Pons (tissue), 1 donor: ENCODE data around the gene DPP6.
"Not testable (repeated sequence)": the region's sequence is repeated elsewhere in the genome, so short reads cannot be mapped to it uniquely, and the experiment has no call there.

Experiments
- DNase-seq: peaks from one replicate; pipeline ENCODE4 v3.0.0-alpha.2; 2016; ENCODE audit warnings: low spot score

The DPP6 gene

DNA sequence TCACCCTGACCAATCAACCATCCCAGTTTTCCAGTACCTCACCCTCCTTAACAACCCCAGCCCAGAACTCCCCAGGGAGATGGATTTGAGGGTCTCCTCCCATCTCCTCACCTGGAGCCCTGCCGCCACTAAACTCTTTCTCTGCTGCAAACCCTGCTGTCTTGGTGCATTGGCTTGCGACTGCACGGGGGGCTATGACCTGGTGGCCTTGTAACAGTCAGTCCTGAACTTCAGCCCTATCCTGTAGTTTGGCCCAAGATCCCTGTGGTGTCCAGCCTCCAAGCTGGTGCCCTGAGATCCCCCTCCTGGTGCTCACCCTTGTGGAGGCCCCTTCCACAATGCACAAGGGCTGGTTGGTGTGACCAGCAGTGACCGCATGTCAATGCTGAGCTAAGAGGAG lies 858.8 kb downstream of the DPP6 start:
- no peak for DNase-seq

DNA sequence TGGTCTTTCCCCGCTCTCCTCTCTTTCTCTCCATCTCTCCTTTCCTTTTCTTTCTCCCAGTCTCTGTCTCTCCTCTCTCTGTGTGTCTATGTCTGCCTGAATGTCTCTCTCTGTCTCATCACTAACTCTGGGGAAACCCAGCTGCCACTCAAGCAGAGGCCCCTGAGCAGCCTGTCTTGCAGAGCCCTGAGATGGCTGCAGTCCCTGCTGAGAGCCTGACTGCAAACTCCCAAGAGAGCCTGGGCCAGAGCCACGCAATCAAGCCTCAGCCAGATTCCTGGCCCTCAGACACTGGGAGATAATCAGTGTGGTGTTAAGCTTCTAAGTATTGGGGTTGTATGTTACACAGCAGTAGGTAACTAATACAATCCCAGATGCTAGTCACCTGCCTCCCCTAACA lies 859.2 kb downstream of the DPP6 start:
- no peak for DNase-seq

DNA sequence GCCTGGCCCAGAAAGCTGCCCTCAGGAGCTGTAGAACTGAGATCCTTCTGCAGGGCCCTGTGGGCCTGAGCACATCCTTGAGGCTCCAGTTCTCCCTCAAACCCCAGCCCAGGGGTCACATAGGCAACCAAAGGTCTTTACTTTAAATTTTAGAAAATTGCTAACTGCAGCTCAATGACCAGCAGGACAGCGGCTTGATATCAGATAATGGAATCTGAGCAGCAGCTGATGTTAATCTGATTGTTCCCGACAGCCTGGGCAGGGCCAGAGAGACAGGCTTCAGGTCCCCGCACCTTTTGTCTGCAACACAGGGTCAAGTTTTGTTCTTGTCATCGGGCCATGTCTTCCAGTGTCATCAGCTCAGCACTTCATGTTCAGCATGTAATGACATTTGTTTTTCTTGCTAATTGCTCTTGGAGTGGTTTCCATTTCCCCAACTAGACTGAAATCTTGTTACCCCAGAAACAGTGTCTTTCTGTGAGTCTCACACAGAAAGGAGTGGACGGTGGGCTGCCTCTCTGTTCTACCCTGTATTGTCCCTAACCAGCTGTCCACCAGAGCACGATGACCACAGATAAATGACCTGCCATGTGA lies 859.8 kb downstream of the DPP6 start:
- no peak for DNase-seq

DNA sequence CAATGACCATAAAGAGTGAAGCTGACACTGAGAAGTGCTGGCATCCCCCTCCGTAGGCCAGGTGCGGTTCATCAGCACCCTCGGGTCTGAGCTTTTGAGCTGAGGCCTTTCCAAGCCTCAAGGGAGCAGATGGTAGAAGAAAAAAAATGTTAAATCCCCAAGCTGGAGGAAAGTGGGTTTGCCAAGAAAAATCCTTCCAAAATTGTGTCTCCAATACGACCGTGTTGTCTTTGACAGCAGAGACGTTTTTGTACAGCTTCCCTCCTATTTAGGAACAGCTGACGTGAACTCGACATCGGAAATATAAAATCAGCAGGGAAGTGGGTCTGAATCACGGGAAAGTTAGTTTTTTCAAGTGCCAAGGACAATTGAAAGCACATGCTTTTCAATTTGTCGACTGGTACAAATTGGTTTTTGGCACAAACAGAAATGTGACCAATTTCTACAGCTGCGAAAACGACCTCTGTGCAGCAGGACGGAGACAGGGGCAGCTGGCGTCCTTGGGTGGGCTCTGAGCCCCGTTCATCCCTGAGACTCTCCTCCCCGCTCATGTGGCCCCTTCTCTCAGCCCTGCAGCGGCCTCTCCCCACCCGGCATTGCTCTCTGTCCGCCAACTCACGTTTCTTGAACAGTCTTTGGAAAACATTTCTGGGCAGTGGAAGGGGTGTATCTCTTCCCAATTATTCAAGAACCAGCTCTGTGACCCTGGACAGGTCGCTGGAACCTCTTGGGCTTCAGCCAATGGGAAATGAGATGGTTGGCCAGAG lies 860.9 kb downstream of the DPP6 start:
- DNase-seq, result peak; percentile 36

DNA sequence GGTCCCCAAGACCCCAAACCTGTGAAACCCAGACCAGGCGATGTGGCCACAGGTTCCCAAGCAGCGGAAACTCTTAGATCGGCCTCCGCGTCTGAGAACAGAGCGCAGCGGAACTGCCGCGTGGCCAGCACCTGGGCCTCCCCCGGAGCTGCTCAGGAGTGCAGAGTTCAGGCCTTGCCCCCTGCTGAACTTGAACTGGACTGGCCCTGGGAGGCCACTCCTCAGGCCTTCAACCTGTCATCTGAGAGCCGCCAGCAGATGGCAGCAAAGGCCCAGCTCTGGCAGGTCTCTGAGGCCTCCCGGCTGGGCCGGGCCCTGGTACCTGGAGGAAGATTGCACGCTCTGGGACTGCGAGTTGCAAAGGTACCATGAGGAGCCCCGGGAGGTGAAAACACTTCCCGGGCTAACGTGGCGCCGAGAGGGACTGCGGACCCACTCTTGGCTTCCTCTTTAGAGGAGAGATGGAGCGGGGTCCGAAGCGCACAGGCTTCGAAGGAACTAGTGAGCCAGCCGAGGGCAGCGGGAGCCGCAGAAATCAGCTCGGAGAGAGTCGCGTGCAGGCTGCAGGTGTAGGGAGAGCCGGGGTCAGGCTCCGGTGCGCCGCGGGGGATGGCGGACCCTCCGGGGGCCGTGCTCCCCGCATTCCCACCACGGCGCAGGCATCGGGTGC lies 861.6 kb downstream of the DPP6 start:
- peak; percentile 77 for DNase-seq

DNA sequence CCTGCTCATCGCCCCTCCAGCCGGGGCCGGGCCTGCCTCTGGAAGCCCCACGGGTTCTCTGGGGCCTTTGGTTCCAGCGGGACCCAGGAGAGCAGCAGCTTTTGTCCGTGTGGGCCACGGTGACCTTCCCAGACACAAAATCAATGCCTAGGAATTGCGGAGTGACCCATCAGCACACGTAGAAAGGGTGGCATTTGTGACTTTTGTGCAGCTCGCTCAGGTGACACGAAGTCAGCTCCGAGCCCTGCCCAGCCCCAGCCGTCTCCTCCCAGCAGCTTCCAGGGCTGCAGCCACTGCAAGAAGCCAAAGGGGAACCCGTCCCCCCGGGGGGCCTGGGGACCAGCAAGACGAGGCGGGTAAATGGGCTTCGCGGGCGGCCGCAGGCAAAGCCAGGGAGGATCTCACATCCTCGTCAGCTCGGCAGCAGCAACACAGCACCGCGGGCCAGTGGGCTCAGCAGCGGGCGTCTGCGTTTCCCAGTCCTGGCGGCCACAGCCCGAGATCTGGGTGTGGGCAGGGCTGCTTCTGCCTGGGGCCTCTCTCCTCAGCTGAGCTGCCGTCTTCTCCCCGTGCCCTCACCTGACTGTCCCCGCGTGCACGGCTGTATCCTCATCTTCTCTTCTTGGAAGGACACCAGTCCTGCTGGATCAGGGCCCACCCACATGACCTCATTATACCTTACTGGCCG lies 862.3 kb downstream of the DPP6 start:
- DNase-seq, result no peak

DNA sequence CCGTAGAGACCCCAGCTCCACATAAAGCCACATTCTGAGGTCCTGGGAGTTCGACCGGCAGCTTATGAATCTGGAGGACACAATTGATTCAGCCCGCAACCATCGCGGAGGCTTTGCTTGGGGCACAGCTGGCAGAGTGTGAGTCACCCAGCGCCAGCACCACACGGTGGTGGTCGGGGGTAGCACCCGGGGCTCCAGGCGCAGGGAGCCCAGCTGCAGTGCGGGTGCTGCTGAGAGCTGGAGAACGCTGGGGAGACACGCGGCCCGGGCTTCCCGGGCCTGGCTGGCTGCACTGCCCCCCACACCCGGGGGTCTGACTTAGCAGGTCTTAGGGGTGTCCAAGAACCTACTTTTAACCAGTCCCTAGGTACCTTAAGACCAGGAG lies 862.8 kb downstream of the DPP6 start:
- DNase-seq, result no peak

DNA sequence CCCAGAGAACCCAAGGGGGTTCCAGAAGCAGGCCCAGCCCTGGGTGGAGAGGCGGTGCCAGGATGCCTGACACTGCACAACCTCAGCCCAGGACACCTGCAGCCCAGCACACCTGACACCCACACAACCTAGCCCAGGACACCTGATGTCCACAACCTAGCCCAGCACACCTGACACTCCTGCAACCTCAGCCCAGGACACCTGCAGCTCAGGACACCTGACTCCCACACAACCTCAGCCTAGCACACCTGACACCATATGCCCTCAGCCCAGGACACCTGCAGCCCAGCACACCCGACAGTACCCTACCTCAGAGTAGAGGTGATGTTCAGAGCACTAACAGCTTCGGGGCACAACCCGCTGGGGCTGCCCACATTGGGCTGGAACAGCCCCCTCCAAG lies 863.4 kb downstream of the DPP6 start:
- DNase-seq, result no peak

DNA sequence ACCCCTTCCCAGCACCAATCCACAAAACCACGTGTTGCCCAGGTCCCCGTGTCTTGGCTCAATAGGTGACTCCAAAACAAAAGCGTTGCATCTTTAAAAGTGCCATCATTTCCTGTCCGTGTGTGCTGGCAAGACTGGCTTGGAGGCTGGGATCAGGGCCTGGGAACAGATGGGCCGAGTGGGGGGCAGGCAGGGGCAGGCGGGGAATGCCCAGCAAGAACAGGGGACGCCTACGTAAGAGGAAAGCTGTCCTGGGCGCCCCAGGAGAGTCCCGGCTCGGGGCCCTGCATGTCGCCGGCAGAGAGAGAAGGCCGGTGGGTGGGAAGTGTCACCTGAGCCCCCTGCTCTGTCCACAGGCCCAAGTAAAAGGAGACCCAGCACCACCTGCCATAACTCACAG lies 864.2 kb downstream of the DPP6 start:
- DNase-seq, result no peak

DNA sequence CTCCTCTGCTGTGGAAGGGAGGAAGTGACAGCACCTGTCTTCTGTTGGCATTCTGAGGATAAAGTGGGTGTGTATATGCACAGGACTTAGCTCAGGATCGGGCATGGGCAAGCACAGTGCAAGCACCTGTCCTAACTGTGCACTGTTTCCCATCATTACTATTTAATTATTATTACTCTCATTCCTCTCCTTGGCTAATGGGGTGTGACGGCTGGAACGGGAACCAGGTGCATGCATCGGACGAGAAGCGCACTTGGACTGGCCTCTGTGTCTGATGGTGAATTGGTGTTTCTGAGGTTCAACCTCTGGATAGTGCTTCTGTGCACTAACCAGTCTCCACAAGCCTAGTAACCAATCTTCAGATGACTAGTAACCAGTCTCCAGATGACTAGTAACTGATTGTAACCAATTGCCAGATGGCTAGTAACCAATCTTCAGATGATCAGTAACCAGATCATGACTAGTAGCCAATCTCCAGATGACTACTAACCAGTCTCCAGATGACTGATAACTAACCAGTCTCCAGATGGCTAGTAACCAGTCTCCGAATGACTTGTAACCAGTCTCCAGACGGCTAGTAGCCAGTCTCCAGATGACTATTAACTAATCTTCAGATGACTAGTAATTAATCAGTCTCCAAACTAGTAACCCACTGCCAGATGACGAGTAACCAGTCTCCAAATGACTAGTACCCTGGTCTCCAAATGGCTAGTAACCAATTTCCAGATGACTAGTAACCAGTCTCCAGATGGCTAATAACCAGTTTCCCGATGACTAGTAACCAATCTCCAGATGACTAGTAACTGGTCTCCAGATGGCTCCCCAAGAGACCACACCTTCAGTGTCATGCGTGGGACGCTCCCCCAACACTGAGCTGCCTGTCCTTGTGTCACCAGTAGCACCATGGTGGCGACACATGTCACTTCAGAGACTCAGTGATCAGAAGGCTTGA lies 864.9 kb downstream of the DPP6 start:
- no peak for DNase-seq

DNA sequence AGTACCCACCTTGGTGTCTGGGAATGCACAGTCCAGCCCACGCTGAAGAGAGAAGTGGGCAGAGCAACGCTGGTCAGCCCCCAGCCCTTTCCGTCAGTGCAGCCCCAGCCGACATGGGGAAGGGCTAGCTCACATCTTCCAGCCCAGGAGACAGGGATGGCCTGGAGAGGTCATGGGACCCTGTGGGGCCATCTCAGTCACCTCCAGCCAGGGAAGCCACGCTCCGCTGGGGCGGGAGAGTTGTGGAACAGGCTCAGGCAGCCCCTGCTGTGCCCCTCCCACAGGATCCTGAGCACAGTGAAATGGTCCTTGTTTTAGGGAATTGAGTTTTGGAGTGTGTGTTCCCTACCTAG lies 865.6 kb downstream of the DPP6 start:
- no peak for DNase-seq

DNA sequence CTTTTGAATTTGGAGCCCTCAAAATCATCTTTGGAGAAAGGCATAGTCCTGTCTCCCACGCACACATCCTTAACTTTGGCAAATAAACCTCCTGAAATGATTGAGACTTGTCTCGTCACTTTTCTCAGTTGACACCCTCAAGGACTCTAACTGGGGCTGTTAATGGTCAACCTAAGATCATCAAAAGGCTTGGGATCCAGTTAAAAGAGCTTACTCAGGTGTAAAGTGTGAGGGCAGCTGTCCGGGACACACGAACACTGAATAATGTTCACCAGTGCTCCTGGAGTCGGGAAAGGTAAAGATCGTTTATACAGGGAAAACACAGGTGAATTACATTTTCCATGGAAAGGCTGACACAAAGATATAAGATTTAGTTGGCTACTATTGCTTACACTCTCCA lies 866.1 kb downstream of the DPP6 start:
- DNase-seq, result no peak

DNA sequence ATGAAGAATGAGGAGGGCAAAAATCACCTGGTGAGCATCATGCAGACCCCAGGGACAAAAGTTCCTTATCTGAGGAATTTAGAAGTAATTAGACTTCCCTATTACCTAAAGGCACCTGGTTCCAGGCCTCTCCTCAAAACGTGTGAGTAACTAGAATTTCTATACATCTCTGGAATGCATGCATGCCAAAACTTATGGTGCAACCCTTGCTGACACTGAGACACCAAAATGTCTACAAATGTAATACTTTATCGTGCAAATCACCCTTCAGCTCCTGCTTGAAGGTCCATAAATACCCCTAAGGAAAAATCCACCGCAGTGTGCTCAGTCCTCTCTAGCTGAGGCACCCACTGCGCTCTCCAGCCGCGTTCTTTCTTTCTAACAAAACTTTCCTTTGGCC lies 866.5 kb downstream of the DPP6 start:
- DNase-seq, result no peak

DNA sequence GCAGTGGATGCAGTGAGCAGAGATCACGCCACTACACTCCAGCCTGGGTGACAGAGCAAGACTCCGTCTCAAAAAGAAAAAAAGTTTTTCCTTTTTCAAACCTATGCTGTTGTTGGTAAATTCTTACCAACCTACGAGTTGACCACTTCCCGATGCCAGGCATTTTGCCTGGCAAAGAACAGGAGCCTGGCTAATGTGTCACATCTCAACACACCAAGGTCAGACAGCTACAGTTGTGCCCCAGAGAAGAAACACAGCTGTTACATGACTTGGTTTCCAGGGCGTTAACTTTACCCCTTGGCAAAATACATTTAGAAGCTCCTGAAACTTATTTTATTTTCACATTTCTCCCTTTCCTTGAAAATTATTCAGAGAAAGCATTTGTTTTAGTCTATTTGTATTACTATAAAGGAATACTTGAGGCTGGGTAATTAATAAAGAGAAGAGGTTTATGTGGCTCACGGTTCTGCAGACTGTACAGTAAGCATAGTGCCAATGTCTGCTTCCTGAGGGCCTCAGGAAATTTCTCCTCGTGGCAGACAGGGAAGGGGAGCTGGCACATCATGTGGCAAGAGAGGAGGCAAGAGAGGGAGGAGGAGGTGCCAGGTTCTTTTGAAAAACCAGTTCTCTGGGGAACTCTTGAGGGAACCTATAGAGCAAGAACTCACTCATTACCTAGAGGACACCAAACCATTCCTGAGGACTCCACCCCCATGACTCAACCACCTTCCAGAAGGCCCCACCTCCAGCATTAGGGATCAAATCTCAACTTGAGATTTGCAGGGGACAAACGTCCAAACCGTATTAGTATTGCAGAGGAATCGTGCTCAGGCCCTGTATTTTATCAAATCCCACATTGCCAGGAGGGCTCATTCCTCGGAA lies 867.4 kb downstream of the DPP6 start:
- no peak for DNase-seq

DNA sequence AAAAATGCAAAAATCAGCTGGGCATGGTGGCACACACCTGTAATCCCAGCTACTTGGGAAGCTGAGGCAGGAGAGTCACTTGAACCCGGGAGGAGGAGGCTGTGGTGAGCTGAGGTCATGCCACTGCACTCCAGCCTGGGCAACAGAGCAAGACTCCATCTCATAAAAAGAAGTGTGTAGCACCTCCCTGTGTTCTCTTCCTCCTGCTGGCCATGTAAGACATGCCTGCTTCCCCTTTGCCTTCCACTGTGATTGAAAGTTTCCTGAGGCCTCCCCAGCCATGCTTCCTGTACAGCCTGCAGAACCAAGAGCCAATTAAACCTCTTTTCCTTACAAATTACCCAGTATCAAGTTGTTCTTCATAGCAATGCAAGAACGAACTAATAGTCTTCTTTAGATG lies 870.3 kb downstream of the DPP6 start:
- not testable (repeated sequence) for DNase-seq

DNA sequence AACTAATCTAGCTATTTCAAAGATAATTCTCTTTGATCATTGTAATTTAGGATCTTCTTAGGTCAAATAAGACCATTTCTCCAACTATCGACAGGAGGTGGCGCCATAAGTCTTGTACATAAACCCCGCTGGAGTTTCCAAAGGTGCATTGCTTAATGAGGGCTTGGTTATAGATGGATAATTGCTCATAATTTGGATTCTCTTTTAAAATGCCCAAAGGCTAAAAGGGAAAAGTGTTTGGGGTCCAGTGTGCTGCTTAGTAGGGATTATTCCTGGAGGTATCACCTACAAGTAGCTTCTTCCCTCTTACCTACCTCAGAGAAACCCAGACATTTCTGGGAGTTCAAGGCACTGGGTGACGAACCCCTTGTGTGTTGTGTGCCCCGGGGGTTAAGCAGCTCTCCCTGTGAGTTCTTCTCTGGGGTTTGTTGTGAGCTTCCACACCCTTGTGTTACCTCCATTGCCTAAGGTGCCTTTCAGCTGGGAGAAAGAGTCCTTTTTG lies 875.5 kb downstream of the DPP6 start:
- DNase-seq, result peak; percentile 94

DNA sequence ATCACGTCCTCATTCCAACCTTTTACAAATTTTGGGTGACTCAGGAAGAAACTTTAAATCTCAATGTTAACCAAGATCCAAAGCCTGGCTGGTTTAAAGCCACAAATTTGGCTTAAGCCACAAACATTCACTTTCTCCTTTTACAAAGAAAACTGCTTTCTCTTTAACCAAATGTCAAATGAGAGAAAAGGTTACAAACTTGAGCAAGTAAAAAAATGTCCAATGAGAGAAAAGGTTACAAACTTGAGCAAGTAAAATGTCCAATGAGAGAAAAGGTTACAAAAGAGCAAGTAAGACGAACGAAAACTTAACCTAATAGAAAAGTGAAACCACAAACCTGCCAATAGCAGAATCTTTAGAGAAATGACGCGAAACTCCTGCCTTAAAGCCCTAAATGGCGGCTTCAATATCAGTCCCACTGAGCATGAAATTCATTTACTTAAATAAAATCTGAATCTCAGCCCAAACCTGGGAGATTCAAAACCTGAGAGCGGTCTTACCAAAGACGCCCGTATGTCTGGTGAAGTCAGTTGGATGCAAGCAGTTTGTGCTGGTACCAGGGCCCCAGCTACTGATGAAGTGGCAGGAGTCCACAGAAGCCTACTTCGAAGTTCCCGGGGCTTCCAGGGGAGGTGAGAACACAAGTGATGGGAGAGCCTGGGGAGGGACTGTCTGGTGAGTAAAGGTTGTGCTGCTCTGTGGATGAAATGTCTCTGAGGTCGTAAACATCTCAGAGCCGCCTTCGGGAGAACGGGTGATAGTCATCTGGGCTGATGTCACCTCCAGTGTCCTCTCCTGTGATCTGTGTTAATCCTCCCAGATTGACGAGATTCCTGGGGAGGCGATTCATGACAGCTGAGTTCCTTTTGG lies 876.2 kb downstream of the DPP6 start:
- DNase-seq, result peak; percentile 96

DNA sequence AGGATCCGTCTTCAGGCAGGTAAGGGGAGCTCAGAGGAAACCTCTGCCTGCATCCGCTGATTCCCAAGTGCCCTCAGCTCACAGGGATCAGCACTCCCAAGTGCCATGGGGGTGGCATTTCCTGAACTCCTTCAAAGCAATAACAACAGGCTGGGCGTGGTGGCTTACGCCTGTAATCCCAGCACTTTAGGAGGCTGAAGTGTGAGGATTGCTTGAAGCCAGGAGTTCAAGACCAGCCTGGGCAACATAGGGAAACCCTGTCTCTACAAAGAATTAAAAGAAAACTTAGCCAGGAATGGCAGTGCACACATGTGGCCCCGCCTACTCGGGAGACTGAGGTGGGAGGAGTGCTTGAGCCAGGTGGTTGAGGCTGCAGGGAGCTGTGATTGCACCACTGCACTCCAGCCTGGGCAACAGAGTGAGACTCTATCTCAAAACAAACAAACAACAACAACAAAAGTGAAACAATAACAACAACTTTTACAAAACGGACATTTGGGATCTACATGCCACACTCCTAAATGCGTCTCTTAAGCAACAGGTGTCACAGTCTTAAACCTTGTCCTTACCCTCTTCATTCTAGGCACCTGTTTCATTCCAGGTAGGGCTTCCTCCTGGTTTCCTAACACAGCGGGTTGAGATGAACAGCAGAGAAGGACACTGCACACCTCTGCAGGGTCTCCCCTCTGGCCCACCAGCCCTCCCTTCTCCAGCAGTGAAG lies 877.0 kb downstream of the DPP6 start:
- DNase-seq, result peak; percentile 5

DNA sequence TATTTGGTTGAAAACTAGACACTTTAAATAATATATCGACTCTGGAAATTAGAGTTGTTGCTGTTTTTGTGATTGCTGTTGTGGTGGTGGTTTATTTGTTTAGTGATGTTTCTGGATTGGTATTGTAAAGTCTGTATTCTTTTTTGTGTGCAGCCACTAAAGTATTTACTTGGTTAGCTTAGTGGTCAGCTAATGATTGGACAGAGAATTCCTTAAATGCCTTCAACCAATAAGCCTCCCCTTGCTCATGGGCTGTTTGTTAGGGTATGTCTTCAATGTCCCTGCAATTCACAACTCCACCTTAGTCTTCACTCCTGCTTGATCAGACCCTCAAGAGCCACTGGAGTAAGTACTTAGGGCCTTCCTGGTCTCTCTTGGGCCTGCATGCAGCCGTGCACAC lies 879.7 kb downstream of the DPP6 start:
- DNase-seq, result no peak
